HG03575 (cell line): ENCODE data around the gene HP.
"Not testable (repeated sequence)": the region's sequence is repeated elsewhere in the genome, so short reads cannot be mapped to it uniquely, and the experiment has no call there.

Experiments
- ATAC-seq: cut with Tn5 transposase; IDR thresholded peaks from one replicate; pipeline ENCODE4 v1.9.1; 2021; ENCODE audit not compliant: unreplicated experiment, insufficient number of reproducible peaks, low FRiP score; ENCODE audit errors: extremely low read depth

HP gene

GRCh38 chr16:72036098-72036497, 18.2 kb upstream of the HP start:
- no peak for ATAC-seq

GRCh38 chr16:72042157-72042660, 12.1 kb upstream of the HP start:
- no peak for ATAC-seq

- ATAC-seq, result no peak
Measured at GRCh38 chr16:72043058-72043457, 11.2 kb upstream of the HP start.

- ATAC-seq, result no peak
Measured at GRCh38 chr16:72043539-72043938, 10.8 kb upstream of the HP start.

GRCh38 chr16:72044296-72044695, 10.0 kb upstream of the HP start:
- ATAC-seq, result no peak

- ATAC-seq, result no peak
Measured at GRCh38 chr16:72044825-72045359, 9.4 kb upstream of the HP start.

- ATAC-seq, result no peak
Measured at GRCh38 chr16:72049110-72049509, 5.2 kb upstream of the HP start.

GRCh38 chr16:72050769-72051464, 3.4 kb upstream of the HP start:
- no peak for ATAC-seq

- ATAC-seq, result no peak
Measured at GRCh38 chr16:72051818-72052217, 2.5 kb upstream of the HP start.

GRCh38 chr16:72055911-72056310, 1.6 kb downstream of the HP start:
- no peak for ATAC-seq

GRCh38 chr16:72057313-72057712, 3.0 kb downstream of the HP start:
- not testable (repeated sequence) for ATAC-seq

- not testable (repeated sequence) for ATAC-seq
Measured at GRCh38 chr16:72059060-72059459, 4.8 kb downstream of the HP start.

GRCh38 chr16:72060405-72060804, 6.1 kb downstream of the HP start:
- no peak for ATAC-seq

GRCh38 chr16:72061564-72061963, 7.3 kb downstream of the HP start:
- ATAC-seq, result no peak

- ATAC-seq, result no peak
Measured at GRCh38 chr16:72064361-72064894, 10.1 kb downstream of the HP start.

- ATAC-seq, result no peak
Measured at GRCh38 chr16:72066747-72067146, 12.4 kb downstream of the HP start.

- ATAC-seq, result no peak
Measured at GRCh38 chr16:72068930-72069329, 14.6 kb downstream of the HP start.

GRCh38 chr16:72072514-72073342, 18.4 kb downstream of the HP start:
- ATAC-seq, result no peak

- ATAC-seq, result no peak
Measured at GRCh38 chr16:72073560-72074230, 19.4 kb downstream of the HP start.
